Endometrial microvascular endothelial cells (primary cell): ENCODE measurements around the gene DCHS1. TPM values are rescaled to one million over a fixed set of nuclear protein-coding genes. Genes with fewer than 3 reads are reported as not detected.
"Not testable (repeated sequence)": the region's sequence is repeated elsewhere in the genome, so short reads cannot be mapped to it uniquely, and the experiment has no call there.

Experiments used
- in situ Hi-C: cut with HindIII; loops from 2 replicates; pipeline ENCODE4 v1.10.0; 2017; ENCODE audit warnings: low sequenced_read_pairs, low pct_unique_long_range_greater_than_20kb; ENCODE audit errors: inconsistent ontology term
- total RNA-seq: library from RNA; depleted of rRNA; stranded (reverse); fragments of >200 nt; gene quantifications from one replicate; pipeline ENCODE4 v1.2.3, GENCODE V29; 2015; ENCODE audit errors: inconsistent ontology term

DCHS1 gene, protein sequence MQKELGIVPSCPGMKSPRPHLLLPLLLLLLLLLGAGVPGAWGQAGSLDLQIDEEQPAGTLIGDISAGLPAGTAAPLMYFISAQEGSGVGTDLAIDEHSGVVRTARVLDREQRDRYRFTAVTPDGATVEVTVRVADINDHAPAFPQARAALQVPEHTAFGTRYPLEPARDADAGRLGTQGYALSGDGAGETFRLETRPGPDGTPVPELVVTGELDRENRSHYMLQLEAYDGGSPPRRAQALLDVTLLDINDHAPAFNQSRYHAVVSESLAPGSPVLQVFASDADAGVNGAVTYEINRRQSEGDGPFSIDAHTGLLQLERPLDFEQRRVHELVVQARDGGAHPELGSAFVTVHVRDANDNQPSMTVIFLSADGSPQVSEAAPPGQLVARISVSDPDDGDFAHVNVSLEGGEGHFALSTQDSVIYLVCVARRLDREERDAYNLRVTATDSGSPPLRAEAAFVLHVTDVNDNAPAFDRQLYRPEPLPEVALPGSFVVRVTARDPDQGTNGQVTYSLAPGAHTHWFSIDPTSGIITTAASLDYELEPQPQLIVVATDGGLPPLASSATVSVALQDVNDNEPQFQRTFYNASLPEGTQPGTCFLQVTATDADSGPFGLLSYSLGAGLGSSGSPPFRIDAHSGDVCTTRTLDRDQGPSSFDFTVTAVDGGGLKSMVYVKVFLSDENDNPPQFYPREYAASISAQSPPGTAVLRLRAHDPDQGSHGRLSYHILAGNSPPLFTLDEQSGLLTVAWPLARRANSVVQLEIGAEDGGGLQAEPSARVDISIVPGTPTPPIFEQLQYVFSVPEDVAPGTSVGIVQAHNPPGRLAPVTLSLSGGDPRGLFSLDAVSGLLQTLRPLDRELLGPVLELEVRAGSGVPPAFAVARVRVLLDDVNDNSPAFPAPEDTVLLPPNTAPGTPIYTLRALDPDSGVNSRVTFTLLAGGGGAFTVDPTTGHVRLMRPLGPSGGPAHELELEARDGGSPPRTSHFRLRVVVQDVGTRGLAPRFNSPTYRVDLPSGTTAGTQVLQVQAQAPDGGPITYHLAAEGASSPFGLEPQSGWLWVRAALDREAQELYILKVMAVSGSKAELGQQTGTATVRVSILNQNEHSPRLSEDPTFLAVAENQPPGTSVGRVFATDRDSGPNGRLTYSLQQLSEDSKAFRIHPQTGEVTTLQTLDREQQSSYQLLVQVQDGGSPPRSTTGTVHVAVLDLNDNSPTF (N-terminal part only)
- total RNA-seq, result 48.7 TPM

GRCh38 chr11:6655790-6656583 is at the start of gene DCHS1:
Gene DCHS1 (minus strand): TSS chr11:6655809. CDS start chr11:6641613, 14,196 bp downstream.
- in situ Hi-C loops, result no loop called here

DNA sequence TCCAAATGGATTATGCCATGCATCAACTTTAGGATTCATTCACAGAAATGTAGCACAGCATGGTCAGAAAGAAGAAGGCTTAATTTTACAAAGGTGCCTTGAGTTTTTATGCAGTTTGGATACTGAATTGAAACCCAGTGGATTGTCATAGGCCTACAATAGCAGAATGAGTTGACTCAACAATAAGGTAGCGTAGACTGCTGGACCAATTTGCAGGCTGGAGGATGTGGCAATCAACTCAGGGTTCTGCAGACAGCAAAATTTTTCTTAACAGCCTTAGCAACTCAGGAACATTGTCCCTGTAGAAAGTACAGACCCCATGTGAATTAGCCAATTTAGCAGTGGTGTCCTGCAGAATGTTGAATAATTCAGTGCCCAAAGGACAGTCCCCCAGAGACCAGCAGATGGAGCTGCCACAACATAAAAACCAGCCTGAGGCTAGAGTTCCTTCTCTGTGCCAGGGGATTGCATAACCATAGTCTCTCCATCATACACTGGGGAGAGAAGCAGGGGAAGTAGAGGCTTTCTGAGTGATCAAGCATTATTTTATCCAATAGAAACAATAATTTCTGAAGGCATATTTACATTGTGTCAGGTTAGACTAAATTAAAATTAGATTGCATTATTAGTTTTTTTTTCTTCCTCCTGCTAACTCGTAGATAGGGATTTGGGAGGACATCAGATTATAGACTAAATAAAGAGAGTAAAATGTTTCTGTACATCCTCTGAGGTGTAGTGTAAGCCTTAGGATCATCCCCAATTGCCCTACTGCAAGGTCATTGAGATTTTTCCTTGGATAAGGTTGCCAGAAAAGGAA is 47.8 kb upstream of the DCHS1 start:
- in situ Hi-C loops, result no loop called here

DNA sequence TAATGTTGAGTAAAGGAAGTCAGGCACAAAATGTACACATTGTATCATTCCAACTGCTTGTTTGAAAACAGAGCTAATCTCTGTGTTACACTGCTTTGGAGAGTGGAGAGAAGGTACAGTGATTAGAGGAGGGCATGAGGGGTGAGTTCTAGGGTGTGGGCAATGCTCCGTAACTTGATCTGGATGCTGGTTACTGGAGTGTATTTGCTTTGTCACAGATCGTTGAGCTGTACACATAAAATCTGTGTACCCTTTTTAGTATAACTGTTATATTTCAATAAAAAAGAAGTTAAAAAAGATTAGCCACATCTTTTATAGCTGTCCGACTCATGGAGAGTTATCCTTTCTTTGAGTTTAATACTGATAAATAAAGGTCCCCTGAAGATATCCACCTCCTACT is 46.3 kb upstream of the DCHS1 start:
- in situ Hi-C loops, result not testable (repeated sequence)

GRCh38 chr11:6695377-6695776 is 39.8 kb upstream of the DCHS1 start:
- in situ Hi-C loops, result no loop called here

- in situ Hi-C loops, result no loop called here
Observed at GRCh38 chr11:6694229-6694535, 38.6 kb upstream of the DCHS1 start.

GRCh38 chr11:6693342-6694228 is 38.0 kb upstream of the DCHS1 start:
- in situ Hi-C loops, result no loop called here

GRCh38 chr11:6692128-6692527 is 36.5 kb upstream of the DCHS1 start:
- in situ Hi-C loops, result no loop called here

DNA sequence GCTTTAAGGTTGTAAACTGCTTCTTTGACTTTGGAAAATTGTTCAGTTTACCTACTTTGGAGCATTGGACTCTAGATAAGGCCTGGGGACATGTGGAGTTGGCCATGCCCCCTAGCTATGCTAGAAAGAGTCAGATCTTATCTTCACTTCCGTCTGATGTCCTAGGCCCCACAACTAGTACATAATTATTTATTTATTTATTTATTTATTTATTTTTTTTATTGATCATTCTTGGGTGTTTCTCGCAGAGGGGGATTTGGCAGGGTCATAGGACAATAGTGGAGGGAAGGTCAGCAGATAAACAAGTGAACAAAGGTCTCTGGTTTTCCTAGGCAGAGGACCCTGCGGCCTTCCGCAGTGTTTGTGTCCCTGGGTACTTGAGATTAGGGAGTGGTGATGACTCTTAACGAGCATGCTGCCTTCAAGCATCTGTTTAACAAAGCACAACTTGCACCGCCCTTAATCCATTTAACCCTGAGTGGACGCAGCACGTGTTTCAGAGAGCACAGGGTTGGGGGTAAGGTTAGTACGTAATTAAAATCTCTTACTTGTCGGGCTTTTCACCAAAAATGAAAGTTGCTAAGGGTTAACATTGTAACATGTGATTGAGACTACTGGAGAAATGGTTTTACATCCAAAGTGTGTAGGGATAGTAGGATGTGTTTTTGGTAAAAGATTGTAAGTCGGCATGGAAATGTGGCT is 35.0 kb upstream of the DCHS1 start:
- in situ Hi-C loops, result not testable (repeated sequence)

GRCh38 chr11:6687876-6688275 is 32.3 kb upstream of the DCHS1 start:
- in situ Hi-C loops, result no loop called here

DNA sequence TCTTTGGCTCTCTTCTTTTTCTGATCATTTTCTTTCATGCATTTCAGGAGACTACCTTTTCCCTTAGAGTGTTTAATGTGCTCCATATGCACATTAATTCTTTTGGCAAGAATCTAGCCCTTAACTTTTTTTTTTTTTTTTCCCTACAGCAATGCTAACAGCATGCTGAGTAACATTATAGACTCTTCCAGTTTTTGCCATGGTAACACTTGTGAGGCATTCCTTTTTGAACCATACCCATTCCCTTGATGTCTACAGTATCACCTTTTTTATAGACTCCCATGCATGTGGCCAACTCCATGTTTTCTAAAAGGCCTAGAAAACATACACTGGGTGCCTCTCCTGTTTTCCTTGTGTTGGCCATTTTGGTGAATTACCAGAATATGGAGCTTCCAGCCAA is 30.4 kb upstream of the DCHS1 start:
- in situ Hi-C loops, result no loop called here

GRCh38 chr11:6684068-6684467 is 28.5 kb upstream of the DCHS1 start:
- in situ Hi-C loops, result not testable (repeated sequence)

- in situ Hi-C loops, result no loop called here
Observed at GRCh38 chr11:6682936-6683861, 27.6 kb upstream of the DCHS1 start, which contains the start of gene MRPL17. Gene MRPL17 (minus strand): TSS chr11:6683340. CDS start chr11:6683296, 44 bp downstream.

DNA sequence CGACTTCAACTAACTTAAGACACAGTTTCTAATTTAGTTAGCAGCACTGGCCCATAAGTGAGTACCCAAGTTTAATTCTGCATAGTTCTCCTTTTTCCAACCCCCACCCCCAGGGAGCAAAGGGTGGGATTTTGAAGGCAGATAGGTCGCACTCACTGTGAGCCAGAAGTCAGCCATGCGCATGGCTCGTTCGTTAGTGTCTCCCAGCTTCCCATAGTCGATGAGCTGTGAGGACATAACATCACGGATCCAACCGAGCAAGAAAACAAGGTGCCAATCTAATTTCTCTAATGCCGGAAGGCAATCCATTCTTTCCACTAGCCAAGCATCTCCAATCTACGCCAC is 27.0 kb upstream of the DCHS1 start:
- in situ Hi-C loops, result no loop called here

DNA sequence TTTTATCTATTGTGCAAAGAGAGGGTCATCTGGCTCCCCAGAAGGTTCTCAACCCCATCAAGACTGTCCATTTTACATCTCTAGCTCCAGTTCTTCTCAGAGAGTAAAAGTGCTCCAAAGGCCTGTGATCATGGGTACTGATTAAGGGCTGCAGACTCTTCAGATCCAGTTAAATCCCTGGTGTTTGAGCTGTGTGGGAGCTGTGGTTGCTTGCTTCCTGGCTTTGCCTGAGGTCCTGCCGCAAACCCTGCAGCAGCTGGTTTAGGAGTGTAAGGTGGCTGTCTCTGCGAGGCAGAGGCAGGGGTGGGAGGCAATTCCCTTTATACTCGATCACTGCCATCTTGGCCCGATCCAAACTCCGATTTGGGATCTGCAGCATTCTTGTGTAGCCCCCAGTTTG is 26.3 kb upstream of the DCHS1 start:
- in situ Hi-C loops, result no loop called here

DNA sequence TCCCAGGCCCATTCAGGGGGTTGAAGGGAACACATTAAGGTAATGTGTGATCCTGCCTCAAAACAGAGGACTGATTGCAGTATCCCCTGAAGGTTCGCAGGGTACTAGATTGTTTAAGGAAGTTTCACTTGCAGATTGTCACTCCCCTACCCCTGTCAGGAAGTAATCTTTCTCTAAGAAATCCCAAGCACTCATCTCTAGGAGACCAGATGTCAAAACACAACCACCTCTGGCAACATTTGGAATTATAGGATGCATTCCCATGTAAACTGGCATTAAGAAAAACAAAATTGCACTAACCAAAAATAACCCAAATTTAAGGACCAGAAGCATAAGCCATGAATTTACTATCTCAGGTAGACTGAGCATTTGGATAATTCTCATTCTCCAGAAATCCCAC is 25.9 kb upstream of the DCHS1 start:
- in situ Hi-C loops, result no loop called here
